ENCODE results near the gene TMEM225B. TPM values are rescaled to one million over a fixed set of nuclear protein-coding genes. Genes with fewer than 3 reads are reported as not detected.
"Not testable (repeated sequence)": the region's sequence is repeated elsewhere in the genome, so short reads cannot be mapped to it uniquely, and the experiment has no call there.

The TMEM225B gene
- total RNA-seq, 2 experiments from 2014 or later, result 0.80 to 0.86 TPM

DNA sequence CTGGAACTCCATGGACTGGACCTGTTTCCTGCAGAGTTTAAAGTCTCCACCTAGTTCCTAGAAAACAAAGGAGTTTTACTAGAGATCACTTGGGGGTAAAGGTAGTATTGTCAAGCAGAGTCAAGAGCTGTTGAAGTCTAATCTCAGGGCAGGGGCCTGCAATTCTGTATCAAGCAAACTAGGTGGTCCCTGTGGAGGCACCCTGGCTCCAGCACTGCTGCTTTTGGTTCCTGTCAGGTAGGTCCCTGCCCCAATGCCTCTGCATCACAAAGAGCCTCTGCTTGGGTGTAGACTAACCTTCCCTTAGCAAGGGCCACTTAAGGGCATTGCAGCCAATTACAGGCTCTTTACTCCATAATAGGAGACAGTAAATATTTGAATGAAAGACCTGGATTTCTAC lies 41.2 kb downstream of the TMEM225B start:
- ChIA-PET CTCF (interaction anchor here (1.4 kb wide), 1 partner anchor 23 kb away, joined by 3 read pairs; the partner anchor contains the start of gene ZSCAN25), POLR2A (no interaction called here)

DNA sequence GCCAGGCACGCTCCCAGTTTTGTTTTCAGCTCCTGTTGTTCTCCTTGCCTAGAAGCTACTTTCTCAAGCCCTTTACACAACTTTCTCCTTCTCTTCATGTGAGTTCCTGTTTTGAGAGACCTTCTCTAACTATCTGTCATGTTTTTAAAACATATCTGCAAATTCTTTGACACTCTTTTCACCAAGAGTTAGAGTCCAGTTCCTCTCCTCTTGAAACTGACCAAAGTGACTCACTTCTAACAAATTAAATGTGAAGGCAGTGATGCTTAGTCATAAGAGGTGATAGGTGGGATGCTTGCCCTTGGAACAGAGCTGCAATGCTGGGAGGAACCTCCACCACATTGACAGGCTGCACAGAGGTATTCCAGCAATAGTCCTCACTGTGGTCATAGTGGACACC lies 44.0 kb downstream of the TMEM225B start:
- ChIA-PET CTCF (interaction anchor here (0.8 kb wide), 1 partner anchor 10 kb away, joined by 3 read pairs; no protein-coding TSS in a partner anchor), POLR2A (interaction anchor here (0.6 kb wide), 1 partner anchor 173 kb away, joined by 3 read pairs; no protein-coding TSS in a partner anchor)

DNA sequence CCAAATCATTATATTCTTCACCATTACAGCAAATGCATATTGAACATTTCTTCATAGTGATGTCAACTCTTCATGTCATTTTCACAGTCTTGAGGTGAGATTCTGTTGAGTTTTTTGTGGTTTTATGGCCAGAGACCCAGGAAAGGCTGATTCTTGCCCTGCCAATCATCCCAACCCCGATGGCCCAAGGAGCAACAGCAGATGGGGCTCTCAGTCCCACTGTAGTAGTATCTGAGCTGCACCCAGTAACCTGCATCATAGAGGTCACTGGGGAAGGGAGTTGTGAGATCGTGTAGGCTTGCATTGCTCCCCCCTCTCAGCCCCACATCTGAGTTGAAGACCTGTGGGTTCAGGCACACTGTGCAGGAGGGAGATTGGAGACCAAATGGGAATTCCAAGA lies 45.4 kb downstream of the TMEM225B start:
- ChIA-PET CTCF (no interaction called here), POLR2A (no interaction called here)

DNA sequence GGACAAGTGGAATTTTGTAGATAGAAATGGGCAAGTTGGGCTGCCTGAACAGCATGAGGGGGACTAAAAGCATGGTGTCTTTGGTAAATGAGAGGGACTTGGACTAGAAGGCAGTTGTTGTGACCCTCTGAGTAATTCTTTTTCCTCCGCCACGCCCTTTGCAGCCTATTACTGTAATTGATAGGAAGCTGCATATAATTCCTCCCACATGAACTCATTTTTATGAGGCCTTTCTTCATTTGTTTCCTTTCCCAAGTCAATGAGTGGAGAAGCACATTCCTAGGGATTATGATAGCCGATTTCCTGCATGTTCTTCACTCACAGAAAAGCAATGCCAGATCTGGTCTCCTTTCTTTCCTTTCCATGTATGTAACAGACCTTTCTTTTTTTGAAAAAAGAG lies 46.4 kb downstream of the TMEM225B start:
- POLR2A ChIA-PET, result no interaction called here
- CTCF ChIA-PET, result no interaction called here

DNA sequence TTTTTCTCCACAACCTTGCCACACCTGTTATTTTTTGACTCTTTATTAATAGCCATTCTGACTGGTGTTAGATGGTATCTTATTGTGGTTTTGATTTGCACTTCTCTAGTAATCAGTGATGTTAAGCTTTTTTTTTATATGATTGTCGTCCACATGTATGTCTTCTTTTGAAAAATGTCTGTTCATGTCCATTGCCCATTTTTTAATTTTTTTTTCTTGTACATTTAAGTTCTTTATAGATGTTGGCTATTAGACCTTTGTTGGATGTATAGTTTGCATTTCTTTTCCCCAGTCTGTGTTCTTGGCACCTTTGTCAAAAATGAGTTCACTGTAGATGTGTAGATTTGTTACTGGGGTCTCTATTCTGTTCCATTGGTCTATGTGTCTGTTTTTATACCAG lies 47.5 kb downstream of the TMEM225B start:
- CTCF ChIA-PET, result no interaction called here
- POLR2A ChIA-PET, result no interaction called here

DNA sequence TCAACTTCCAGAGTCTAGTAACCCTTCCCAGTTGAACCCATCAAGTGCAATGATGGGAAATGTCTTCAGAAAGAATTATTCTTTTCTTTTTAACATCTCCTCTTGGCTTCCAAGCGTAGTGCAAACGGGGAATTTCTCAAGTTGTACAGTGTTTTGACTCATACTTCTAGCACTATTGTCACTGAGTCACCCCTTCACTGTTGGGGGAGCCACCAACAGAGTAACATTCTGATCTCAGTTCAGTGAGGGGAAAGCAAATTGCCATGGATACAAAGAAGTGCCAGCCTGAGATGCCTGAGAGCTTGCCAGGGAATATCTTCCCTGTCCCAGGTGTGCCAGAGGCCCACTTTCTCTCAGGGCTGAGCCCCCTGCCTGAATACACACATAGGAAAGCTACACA lies 50.8 kb downstream of the TMEM225B start:
- CTCF ChIA-PET, result no interaction called here
- POLR2A ChIA-PET, result no interaction called here

DNA sequence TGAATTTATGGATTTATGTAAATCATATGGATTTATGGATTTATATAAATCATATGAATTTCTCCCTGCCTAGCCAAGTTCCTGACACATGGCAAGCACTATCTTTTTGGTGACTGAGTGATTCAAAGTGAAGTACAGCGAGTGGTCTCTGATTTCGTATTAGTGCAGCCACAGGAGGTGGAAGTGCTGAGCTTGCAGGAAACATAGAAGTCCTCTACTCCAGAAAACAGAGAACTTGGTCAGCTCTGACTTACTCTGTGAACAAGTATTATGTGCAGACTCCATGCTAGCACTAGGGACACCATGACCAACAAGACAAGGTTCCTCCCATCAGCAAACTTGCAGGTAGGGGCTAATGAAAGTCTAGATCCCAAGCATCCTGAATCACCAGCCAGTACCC lies 53.2 kb downstream of the TMEM225B start:
- ChIA-PET POLR2A (no interaction called here), CTCF (interaction anchor here (1.1 kb wide), 1 partner anchor 74 kb away, joined by 3 read pairs; no protein-coding TSS in a partner anchor)

DNA sequence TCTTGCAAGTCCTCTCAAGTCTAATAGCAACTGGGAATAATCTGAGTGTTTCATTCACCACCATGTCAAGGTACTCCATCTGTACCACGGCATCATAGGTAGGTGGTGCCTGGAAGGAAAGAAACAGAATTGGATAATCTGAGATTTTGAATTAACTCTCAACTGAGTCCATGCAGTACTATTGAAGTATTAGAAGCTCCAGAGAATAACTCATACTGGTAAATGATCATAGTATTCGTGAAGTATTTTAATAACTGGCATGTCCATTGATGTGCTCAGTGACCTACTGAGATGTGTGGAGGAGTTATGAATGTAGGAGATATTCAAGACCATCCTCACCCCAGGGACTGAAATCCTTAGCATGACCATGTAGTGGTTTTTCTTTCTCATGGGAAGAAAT lies 54.6 kb downstream of the TMEM225B start:
- ChIA-PET POLR2A (no interaction called here), CTCF (interaction anchor here (0.6 kb wide), 1 partner anchor 37 kb away, joined by 3 read pairs; no protein-coding TSS in a partner anchor)

DNA sequence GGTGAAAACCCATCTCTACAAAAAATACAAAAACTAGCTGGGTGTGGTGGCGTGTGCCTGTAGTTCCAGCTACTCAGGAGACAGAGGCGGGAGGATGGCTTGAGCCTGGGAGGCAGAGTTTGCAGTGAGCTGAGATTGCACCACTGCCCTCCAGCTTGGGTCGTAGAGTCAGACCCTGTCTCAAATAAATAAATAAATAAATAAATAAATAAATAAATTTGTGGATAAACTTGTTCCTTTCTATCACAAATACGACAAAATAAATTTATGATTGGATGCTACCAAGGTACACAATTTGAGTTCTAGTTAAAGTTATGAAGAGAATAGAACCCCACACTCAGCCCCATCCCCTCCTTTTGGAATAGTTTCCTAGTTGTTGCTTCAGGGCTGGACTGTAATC lies 55.2 kb downstream of the TMEM225B start:
- POLR2A ChIA-PET, CTCF ChIA-PET: not testable (repeated sequence)

DNA sequence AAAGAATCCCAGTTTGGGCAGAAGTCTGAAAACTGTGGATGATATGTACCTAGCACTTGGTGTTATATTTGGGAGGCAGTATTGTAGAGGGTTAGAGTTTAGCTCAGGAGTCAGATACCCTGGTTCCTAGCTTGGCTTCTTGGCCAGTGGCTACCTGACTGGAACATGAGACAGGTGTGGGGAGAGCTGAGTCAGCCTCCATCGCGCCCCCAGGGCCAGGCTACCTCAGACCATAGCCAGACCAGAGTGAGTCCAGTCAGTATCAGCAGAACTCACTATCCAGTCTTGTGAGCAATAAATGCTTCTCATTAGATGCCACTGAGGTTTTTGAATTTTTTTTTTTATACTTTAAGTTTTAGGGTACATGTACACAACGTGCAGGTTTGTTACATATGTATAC lies 55.7 kb downstream of the TMEM225B start:
- ChIA-PET CTCF (no interaction called here), POLR2A (no interaction called here)

DNA sequence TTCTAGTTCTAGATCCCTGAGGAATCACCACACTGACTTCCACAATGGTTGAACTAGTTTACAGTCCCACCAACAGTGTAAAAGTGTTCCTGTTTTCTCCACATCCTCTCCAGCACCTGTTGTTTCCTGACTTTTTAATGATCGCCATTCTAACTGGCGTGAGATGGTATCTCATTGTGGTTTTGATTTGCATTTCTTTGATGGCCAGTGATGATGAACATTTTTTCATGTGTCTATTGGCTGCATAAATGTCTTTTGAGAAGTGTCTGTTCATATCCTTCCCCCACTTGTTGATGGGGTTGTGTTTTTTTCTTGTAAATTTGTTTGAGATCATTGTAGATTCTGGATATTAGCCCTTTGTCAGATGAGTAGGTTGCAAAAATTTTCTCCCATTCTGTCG lies 56.6 kb downstream of the TMEM225B start:
- CTCF ChIA-PET, POLR2A ChIA-PET: not testable (repeated sequence)

DNA sequence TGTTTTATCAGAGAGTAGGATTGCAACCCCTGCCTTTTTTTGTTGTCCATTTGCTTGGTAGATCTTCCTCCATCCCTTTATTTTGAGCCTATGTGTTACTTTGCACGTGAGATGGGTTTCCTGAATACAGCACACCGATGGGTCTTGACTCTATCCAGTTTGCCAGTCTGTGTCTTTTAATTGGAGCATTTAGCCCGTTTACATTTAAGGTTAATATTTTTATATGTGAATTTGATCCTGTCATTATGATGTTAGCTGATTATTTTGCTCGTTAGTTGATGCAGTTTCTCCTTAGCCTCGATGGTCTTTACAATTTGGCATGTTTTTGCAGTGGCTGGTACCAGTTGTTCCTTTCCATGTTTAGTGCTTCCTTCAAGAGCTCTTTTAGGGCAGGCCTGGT lies 59.8 kb downstream of the TMEM225B start:
- CTCF ChIA-PET, POLR2A ChIA-PET: not testable (repeated sequence)

Other genes with a start within 250 kb of the TMEM225B start
- gene ARPC1B, start 223.5 kb upstream of the TMEM225B start, total RNA-seq, result 100 to 1,000 TPM; 267 to 276 TPM
- gene PDAP1, start 189.7 kb upstream of the TMEM225B start, total RNA-seq, result 100 to 1,000 TPM; 207 to 213 TPM
- gene BUD31, start 189.3 kb upstream of the TMEM225B start, total RNA-seq, result 100 to 1,000 TPM; 173 to 180 TPM
- 1 to 10 TPM; 6.0 to 7.0 TPM for gene PTCD1, start 159.5 kb upstream of the TMEM225B start, total RNA-seq
- 10 to 100 TPM; 65.2 to 65.4 TPM for gene CPSF4, start 159.3 kb upstream of the TMEM225B start, total RNA-seq
- 100 to 1,000 TPM; 473 to 493 TPM for gene ATP5MF, start 132.1 kb upstream of the TMEM225B start, total RNA-seq
- gene ZNF789, start 125.4 kb upstream of the TMEM225B start, total RNA-seq, result 10 to 100 TPM; 13.1 to 14.4 TPM
- gene ZNF394, start 98.0 kb upstream of the TMEM225B start, total RNA-seq, result 10 to 100 TPM; 27.2 to 31.2 TPM
- gene ZKSCAN5, start 93.6 kb upstream of the TMEM225B start, total RNA-seq, result 1 to 10 TPM; 8.6 to 9.0 TPM
- 1 to 10 TPM; 7.1 to 7.3 TPM for gene FAM200A, start 46.2 kb upstream of the TMEM225B start, total RNA-seq
- gene ZNF655, start 39.6 kb upstream of the TMEM225B start, total RNA-seq, result 10 to 100 TPM; 54.9 to 57.1 TPM
- 10 to 100 TPM; 24.8 to 27.8 TPM for gene ZSCAN25, start 18.7 kb downstream of the TMEM225B start, total RNA-seq
- under 1 TPM in 1 of 2 experiments, not detected in 1; 0.08 TPM for gene CYP3A5, start 81.7 kb downstream of the TMEM225B start, total RNA-seq
- gene CYP3A7, start 136.9 kb downstream of the TMEM225B start, total RNA-seq, result not detected
- not detected for gene CYP3A4, start 185.9 kb downstream of the TMEM225B start, total RNA-seq
- not detected for gene CYP3A43, start 229.7 kb downstream of the TMEM225B start, total RNA-seq

Data from activated CD8-positive, alpha-beta memory T cell treated with anti-CD3 and anti-CD28 coated beads for 36 hours (primary cell).